H9 (cell line): ENCODE measurements around the gene CAPN12. TPM values are rescaled to one million over a fixed set of nuclear protein-coding genes. Genes with fewer than 3 reads are reported as not detected.

Source experiments
- DNase-seq: peaks from one replicate; pipeline ENCODE4 v3.0.0-alpha.2; 2017
- H2AFZ ChIP-seq: one replicate; pipeline ENCODE4 v1.6.1; 2013; ENCODE audit warnings: mild to moderate bottlenecking, low read length, control low read depth, moderate library complexity
- H2AK5ac ChIP-seq: 2 replicates; pipeline ENCODE4 v1.6.1; 2013; ENCODE audit warnings: low read length, control low read depth, mixed read lengths; ENCODE audit not compliant: insufficient read length
- H2BK120ac ChIP-seq: one replicate; pipeline ENCODE4 v1.6.1; 2013; ENCODE audit warnings: low read depth, mild to moderate bottlenecking, low read length, control low read depth, inconsistent platforms; ENCODE audit not compliant: poor library complexity, severe bottlenecking
- H2BK12ac ChIP-seq: 2 replicates; pipeline ENCODE4 v1.6.1; 2013; ENCODE audit warnings: low read length, control low read depth, mixed read lengths, low read depth; ENCODE audit not compliant: insufficient read length
- H2BK15ac ChIP-seq: 2 replicates; pipeline ENCODE4 v1.6.1; 2013; ENCODE audit warnings: low read depth, low read length, control low read depth
- H2BK20ac ChIP-seq: one replicate; pipeline ENCODE4 v1.6.1; 2013; ENCODE audit warnings: low read depth, mild to moderate bottlenecking, low read length, control low read depth, inconsistent platforms; ENCODE audit not compliant: poor library complexity, severe bottlenecking
- H2BK5ac ChIP-seq: 2 replicates; pipeline ENCODE4 v1.6.1; 2013; ENCODE audit warnings: low read length, control low read depth, mixed read lengths; ENCODE audit not compliant: insufficient read length
- H3K14ac ChIP-seq: 2 replicates; pipeline ENCODE4 v1.6.1; 2013; ENCODE audit warnings: low read length, control low read depth; ENCODE audit not compliant: insufficient read depth
- H3K18ac ChIP-seq: 2 replicates; pipeline ENCODE4 v1.6.1; 2013; ENCODE audit warnings: low read depth, mild to moderate bottlenecking, mixed read lengths, low read length, control low read depth; ENCODE audit not compliant: insufficient read length
- H3K23ac ChIP-seq: 2 replicates; pipeline ENCODE4 v1.6.1; 2013; ENCODE audit warnings: low read length, control low read depth, mixed read lengths, low read depth; ENCODE audit not compliant: insufficient read length
- H3K23me2 ChIP-seq: 2 replicates; pipeline ENCODE4 v1.6.1; 2013; ENCODE audit warnings: low read depth, mild to moderate bottlenecking, mixed read lengths, low read length, control low read depth; ENCODE audit not compliant: insufficient read length, poor library complexity, severe bottlenecking
- H3K27ac ChIP-seq: 2 replicates; pipeline ENCODE4 v1.5.1; 2013; ENCODE audit warnings: low read length, control low read depth, mixed read lengths, low read depth; ENCODE audit not compliant: insufficient read length
- H3K27me3 ChIP-seq: 2 replicates; pipeline ENCODE4 v1.6.1; 2013; ENCODE audit warnings: low read length, control low read depth, inconsistent platforms; ENCODE audit not compliant: insufficient read depth
- H3K4ac ChIP-seq: 2 replicates; pipeline ENCODE4 v1.6.1; 2013; ENCODE audit warnings: low read depth, mild to moderate bottlenecking, control low read depth, inconsistent platforms, low read length, moderate library complexity
- H3K4me1 ChIP-seq: 2 replicates; pipeline ENCODE4 v1.6.1; 2013; ENCODE audit warnings: low read length, control low read depth, inconsistent platforms; ENCODE audit not compliant: insufficient read depth
- H3K4me2 ChIP-seq: 2 replicates; pipeline ENCODE4 v1.6.1; 2013; ENCODE audit warnings: low read length, control low read depth, mixed read lengths; ENCODE audit not compliant: insufficient read length, insufficient read depth
- H3K56ac ChIP-seq: 2 replicates; pipeline ENCODE4 v1.6.1; 2013; ENCODE audit warnings: low read depth, mild to moderate bottlenecking, mixed read lengths, low read length, control low read depth; ENCODE audit not compliant: insufficient read length
- H3K79me1 ChIP-seq: 2 replicates; pipeline ENCODE4 v1.6.1; 2013; ENCODE audit warnings: low read depth, mild to moderate bottlenecking, moderate library complexity, low read length, control low read depth, inconsistent platforms; ENCODE audit not compliant: insufficient read depth, poor library complexity, severe bottlenecking
- H3K79me2 ChIP-seq: 2 replicates; pipeline ENCODE4 v1.6.1; 2013; ENCODE audit warnings: low read length, control low read depth, inconsistent platforms; ENCODE audit not compliant: insufficient read depth
- H3K9ac ChIP-seq: 2 replicates; pipeline ENCODE4 v1.6.1; 2013; ENCODE audit warnings: low read length, control low read depth, mixed read lengths; ENCODE audit not compliant: insufficient read length; ENCODE audit errors: extremely low read depth
- H3K9me3 ChIP-seq: one replicate; pipeline ENCODE4 v1.6.1; 2013; ENCODE audit warnings: low read depth, low read length, inconsistent platforms; ENCODE audit not compliant: control insufficient read depth
- H3T11ph ChIP-seq: one replicate; pipeline ENCODE4 v1.6.1; 2013; ENCODE audit warnings: mild to moderate bottlenecking, low read length, control low read depth, inconsistent platforms
- H4K20me1 ChIP-seq: one replicate; pipeline ENCODE4 v1.6.1; 2013; ENCODE audit not compliant: control insufficient read depth, insufficient read length, insufficient read depth
- H4K5ac ChIP-seq: 2 replicates; pipeline ENCODE4 v1.6.1; 2013; ENCODE audit warnings: low read depth, mild to moderate bottlenecking, mixed read lengths, low read length, control low read depth; ENCODE audit not compliant: insufficient read length
- H4K8ac ChIP-seq: replicated peaks from 2 replicates; pipeline ENCODE4 v1.6.1; 2013; ENCODE audit warnings: low read length, control low read depth, mixed read lengths, low read depth; ENCODE audit not compliant: insufficient read length
- H4K91ac ChIP-seq: 2 replicates; pipeline ENCODE4 v1.6.1; 2013; ENCODE audit warnings: low read depth, mild to moderate bottlenecking, moderate library complexity, mixed read lengths, low read length, control low read depth; ENCODE audit not compliant: insufficient read length
- H3K27ac Mint-ChIP-seq, 3 experiments: 2 replicates in 2 of 3; 3 replicates in 1 of 3; pipeline ENCODE4 v1.8.0; 2020 to 2021; ENCODE audit warnings: mixed read lengths in 3 of 3, mild to moderate bottlenecking in 1 of 3, moderate library complexity in 1 of 3
- H3K27me3 Mint-ChIP-seq: 2 replicates; pipeline ENCODE4 v1.8.0; 2021; ENCODE audit warnings: low read depth, mild to moderate bottlenecking, moderate library complexity, mixed read lengths
- H3K36me3 Mint-ChIP-seq, 3 experiments: 2 replicates in 2 of 3; 3 replicates in 1 of 3; pipeline ENCODE4 v1.8.0; 2020 to 2021; ENCODE audit warnings: low read depth in 3 of 3, mixed read lengths in 3 of 3; ENCODE audit not compliant: insufficient read depth in 1 of 3
- H3K4me1 Mint-ChIP-seq, 2 experiments: 2 replicates each; pipeline ENCODE4 v1.8.0; 2020; ENCODE audit warnings: mixed read lengths in 2 of 2
- H3K4me3 Mint-ChIP-seq, 2 experiments: 2 replicates in 1 of 2; 3 replicates in 1 of 2; pipeline ENCODE4 v1.8.0; 2020 to 2021; ENCODE audit warnings: mild to moderate bottlenecking in 2 of 2, mixed read lengths in 2 of 2, moderate library complexity in 1 of 2
- H3K9me3 Mint-ChIP-seq, 2 experiments: 2 replicates in 1 of 2; 3 replicates in 1 of 2; pipeline ENCODE4 v1.8.0; 2020; ENCODE audit warnings: mild to moderate bottlenecking in 2 of 2, mixed read lengths in 2 of 2, moderate library complexity in 1 of 2
- CTCF ChIP-seq: fragments of 200-600 bp; sonication (generic); conservative IDR thresholded peaks from 3 replicates; pipeline ENCODE4 v1.8.0; 2021; ENCODE audit warnings: antibody characterized with exemption, mild to moderate bottlenecking
- WGBS: extraction: QIAGEN DNeasy Blood & Tissue Kit; methylation state at CpG from one replicate; pipeline ENCODE4 v1.1.7; 2013; ENCODE audit warnings: missing lambda C conversion rate, low lambda C conversion rate, mixed read lengths; ENCODE audit not compliant: insufficient read length; ENCODE audit errors: extremely low coverage; 5-methylcytosine and 5-hydroxymethylcytosine counted together
- total RNA-seq: library from RNA; stranded (reverse); gene quantifications from 2 replicates; pipeline ENCODE4 v1.2.1, GENCODE V29; 2021

Gene CAPN12
- total RNA-seq, 1 experiment from 2014 or later, result 10.5 TPM

GRCh38 chr19:38710416-38710702 is 33.9 kb downstream of the CAPN12 start:
- Histone ChIP-seq H2BK120ac (no peak overlapping the region), H3K23me2 (no peaks in the 10 kb centered on the region), H2AK5ac (no peak overlapping the region), H2AFZ (no peak overlapping the region), H4K91ac (no peak overlapping the region), H3T11ph (no peak overlapping the region), H2BK5ac (no peak overlapping the region), H3K27me3 (no peaks in the 10 kb centered on the region), H3K23ac (no peak overlapping the region), H3K4ac (no peak overlapping the region), H2BK15ac (no peak overlapping the region), H4K8ac (no peak overlapping the region), H3K4me2 (no peak overlapping the region), H3K18ac (no peak overlapping the region), H3K79me1 (no peaks in the 10 kb centered on the region), H3K79me2 (no peaks in the 10 kb centered on the region), H3K4me1 (no peaks in the 10 kb centered on the region), H2BK12ac (no peak overlapping the region), H3K14ac (no peak overlapping the region), H4K20me1 (no peaks in the 10 kb centered on the region), H3K9ac (no peak overlapping the region), H4K5ac (no peak overlapping the region), H2BK20ac (no peak overlapping the region), H3K56ac (no peak overlapping the region), H3K9me3 (no peaks in the 10 kb centered on the region), H3K27ac (no peak overlapping the region)
- no peaks in the 10 kb centered on the region; the same call in 1 of the 2 replicates for H3K27me3 Mint-ChIP-seq
- no peak overlapping the region; a peak in 1 of 5 replicates for H3K4me3 Mint-ChIP-seq
- no peaks in the 10 kb centered on the region for H3K9me3 Mint-ChIP-seq
- peak overlapping the region; percentile 75 to 87 (median 77); a peak in 5 of 7 replicates for H3K27ac Mint-ChIP-seq
- no peak for DNase-seq
- peaks cover 46 to 83% (median 77%) of the 10 kb centered on the region in 3 experiments for H3K36me3 Mint-ChIP-seq
- no CpG with 5 or more reads among the region's 2 CpGs for WGBS
- no peak for TF ChIP-seq CTCF
- 0 out of 4 replicates have a peak, but pooled peaks cover 0 to 2% of the 10 kb centered on the region in 2 experiments for H3K4me1 Mint-ChIP-seq
